Kidney epithelial cell (primary cell): ENCODE measurements around the gene THEMIS2. TPM values are rescaled to one million over a fixed set of nuclear protein-coding genes. Genes with fewer than 3 reads are reported as not detected.

Source experiments
- DNase-seq: peaks from one replicate; pipeline ENCODE4 v3.0.0-alpha.2; 2010; ENCODE audit warnings: low read depth
- H3K27me3 ChIP-seq: 2 replicates; pipeline ENCODE4 v1.6.0; 2011; ENCODE audit warnings: low read length; ENCODE audit not compliant: control insufficient read depth, insufficient read depth
- H3K36me3 ChIP-seq: 2 replicates; pipeline ENCODE4 v1.5.1; 2011; ENCODE audit warnings: low read length; ENCODE audit not compliant: control insufficient read depth, insufficient read depth
- H3K4me3 ChIP-seq: 2 replicates; pipeline ENCODE4 v1.5.1; 2011; ENCODE audit warnings: low read depth, mild to moderate bottlenecking, control low read depth, low read length
- CTCF ChIP-seq: IDR thresholded peaks from 2 replicates; pipeline ENCODE4 v1.5.1; 2011; ENCODE audit warnings: mild to moderate bottlenecking, moderate library complexity, low read length, control low read depth, inconsistent platforms; ENCODE audit not compliant: insufficient read depth, poor library complexity, severe bottlenecking
- total RNA-seq: library from RNA; depleted of rRNA; stranded (reverse); fragments of >200 nt; gene quantifications from 2 replicates; pipeline ENCODE4 v1.2.3, GENCODE V29; 2015

Gene THEMIS2
- total RNA-seq, 1 donor from 2014 or later, result 23.4 TPM

GRCh38 chr1:27906759-27907158 is 34.4 kb downstream of the THEMIS2 start:
- no peak overlapping the region for H3K4me3 ChIP-seq
- no peaks in the 10 kb centered on the region for H3K27me3 ChIP-seq
- TF ChIP-seq CTCF, result no peak
- H3K36me3 ChIP-seq, result no peaks in the 10 kb centered on the region
- DNase-seq, result no peak

GRCh38 chr1:27912429-27912828 is 40.1 kb downstream of the THEMIS2 start:
- no peak for DNase-seq
- Histone ChIP-seq H3K36me3 (no peaks in the 10 kb centered on the region), H3K27me3 (no peaks in the 10 kb centered on the region), H3K4me3 (no peak overlapping the region)
- TF ChIP-seq CTCF, result no peak

GRCh38 chr1:27915082-27915575 is 42.8 kb downstream of the THEMIS2 start:
- no peak overlapping the region for H3K4me3 ChIP-seq

GRCh38 chr1:27922272-27922671 is 49.9 kb downstream of the THEMIS2 start:
- Histone ChIP-seq H3K4me3 (no peak overlapping the region), H3K27me3 (no peaks in the 10 kb centered on the region), H3K36me3 (no peaks in the 10 kb centered on the region)
- no peak for TF ChIP-seq CTCF
- no peak for DNase-seq

More at GRCh38 chr1:27915082-27915575, 42.8 kb downstream of the THEMIS2 start:
- DNase-seq, result no peak
- Histone ChIP-seq H3K36me3 (no peaks in the 10 kb centered on the region), H3K27me3 (no peaks in the 10 kb centered on the region)
- no peak for TF ChIP-seq CTCF

- H3K4me3 ChIP-seq, result no peak overlapping the region
- H3K36me3 ChIP-seq, result no peaks in the 10 kb centered on the region
- TF ChIP-seq CTCF, result no peak
- H3K27me3 ChIP-seq, result peaks cover 2% of the 10 kb centered on the region
- DNase-seq, result no peak
Measured at GRCh38 chr1:27928216-27928954, 56.0 kb downstream of the THEMIS2 start.

GRCh38 chr1:27931184-27931583 is 58.8 kb downstream of the THEMIS2 start:
- no peak for TF ChIP-seq CTCF
- Histone ChIP-seq H3K27me3 (peaks cover 2% of the 10 kb centered on the region), H3K36me3 (no peaks in the 10 kb centered on the region), H3K4me3 (no peak overlapping the region)
- no peak for DNase-seq
